ENCODE results near the gene KHSRP.

DNA sequence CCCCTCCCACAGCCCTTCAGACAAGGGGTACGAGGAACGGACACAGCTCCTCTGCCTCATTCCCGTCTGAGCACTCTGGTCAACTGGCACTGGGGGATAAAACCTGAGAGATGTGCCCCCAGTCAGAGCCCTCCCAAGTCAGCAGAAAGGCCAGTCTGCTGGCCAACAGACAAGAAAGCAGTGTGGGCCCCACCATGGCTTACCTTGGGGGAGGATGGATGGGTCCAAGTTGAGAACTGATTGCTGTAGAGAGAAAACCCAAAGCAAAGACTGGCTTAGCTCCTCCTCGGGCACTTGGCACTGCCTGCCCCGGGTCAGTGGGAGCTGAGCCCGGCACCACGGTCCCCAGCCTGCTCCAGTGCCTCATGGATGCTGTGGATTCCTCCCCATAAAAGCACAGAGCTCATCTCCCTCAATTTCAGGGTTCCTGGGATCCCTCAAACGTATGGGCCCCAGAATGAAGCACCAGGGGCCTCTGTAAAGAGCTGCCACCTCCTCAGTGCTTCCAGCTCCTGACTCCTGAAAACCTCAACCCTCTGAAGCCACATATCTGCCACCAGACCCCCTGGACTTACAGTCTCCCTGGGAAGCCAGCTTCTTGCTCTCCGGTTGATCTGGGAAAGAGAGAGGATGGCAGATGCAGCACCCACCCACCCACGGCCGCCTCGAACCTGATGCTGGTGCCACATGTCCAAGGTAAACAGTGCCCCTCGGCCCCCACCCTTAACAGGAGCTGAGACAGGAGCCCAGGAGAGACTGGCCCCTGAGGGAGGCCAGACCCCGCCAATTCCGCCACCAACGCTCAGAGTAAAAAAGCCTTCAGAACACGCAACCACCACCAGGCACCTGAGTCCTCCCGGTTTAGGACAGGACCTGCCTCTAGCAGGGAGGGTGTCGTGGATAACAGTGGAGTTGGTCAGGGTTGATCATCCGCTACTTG, 3.3 kb downstream of the KHSRP start:
- no peak for TF ChIP-seq PCBP2 (optimal IDR thresholded peaks at IDR 0.05; ENCODE audit: low read depth, low read length, poor library complexity, severe bottlenecking)
- no peak for TF ChIP-seq ARNT (IDR thresholded peaks at IDR 0.05)
- TF ChIP-seq, protein P1, sequence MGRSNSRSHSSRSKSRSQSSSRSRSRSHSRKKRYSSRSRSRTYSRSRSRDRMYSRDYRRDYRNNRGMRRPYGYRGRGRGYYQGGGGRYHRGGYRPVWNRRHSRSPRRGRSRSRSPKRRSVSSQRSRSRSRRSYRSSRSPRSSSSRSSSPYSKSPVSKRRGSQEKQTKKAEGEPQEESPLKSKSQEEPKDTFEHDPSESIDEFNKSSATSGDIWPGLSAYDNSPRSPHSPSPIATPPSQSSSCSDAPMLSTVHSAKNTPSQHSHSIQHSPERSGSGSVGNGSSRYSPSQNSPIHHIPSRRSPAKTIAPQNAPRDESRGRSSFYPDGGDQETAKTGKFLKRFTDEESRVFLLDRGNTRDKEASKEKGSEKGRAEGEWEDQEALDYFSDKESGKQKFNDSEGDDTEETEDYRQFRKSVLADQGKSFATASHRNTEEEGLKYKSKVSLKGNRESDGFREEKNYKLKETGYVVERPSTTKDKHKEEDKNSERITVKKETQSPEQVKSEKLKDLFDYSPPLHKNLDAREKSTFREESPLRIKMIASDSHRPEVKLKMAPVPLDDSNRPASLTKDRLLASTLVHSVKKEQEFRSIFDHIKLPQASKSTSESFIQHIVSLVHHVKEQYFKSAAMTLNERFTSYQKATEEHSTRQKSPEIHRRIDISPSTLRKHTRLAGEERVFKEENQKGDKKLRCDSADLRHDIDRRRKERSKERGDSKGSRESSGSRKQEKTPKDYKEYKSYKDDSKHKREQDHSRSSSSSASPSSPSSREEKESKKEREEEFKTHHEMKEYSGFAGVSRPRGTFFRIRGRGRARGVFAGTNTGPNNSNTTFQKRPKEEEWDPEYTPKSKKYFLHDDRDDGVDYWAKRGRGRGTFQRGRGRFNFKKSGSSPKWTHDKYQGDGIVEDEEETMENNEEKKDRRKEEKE (IDR thresholded peaks at IDR 0.05): no peak
- TF ChIP-seq TOPORS (CRISPR knock-in tag; IDR thresholded peaks at IDR 0.05): no peak
